ENCODE results near the gene GET4. TPM values are rescaled to one million over a fixed set of nuclear protein-coding genes. Genes with fewer than 3 reads are reported as not detected.

Gene GET4
- total and polyA plus RNA-seq, 2 of the 13 experiments (the other 11 are each of a cell fraction or from before 2014, with no cell fraction given): 28.2 to 35.2 TPM

GRCh38 chr7:892648-893593 lies 16.6 kb downstream of the GET4 start (continued):
- no peak for TF ChIP-seq ZNF280D (CRISPR knock-in tag; IDR thresholded peaks at IDR 0.05)
- TF ChIP-seq TAF15 (IDR thresholded peaks at IDR 0.05; ENCODE audit: low read depth, low read length, poor library complexity, severe bottlenecking): no peak
- no peak for TF ChIP-seq MATR3 (CRISPR knock-in tag; IDR thresholded peaks at IDR 0.05)
- no peak for TF ChIP-seq HNRNPK (IDR thresholded peaks at IDR 0.05; ENCODE audit: low read depth, low read length, poor library complexity, severe bottlenecking)
- TF ChIP-seq MXD3 (CRISPR knock-in tag; IDR thresholded peaks at IDR 0.05): no peak
- 0 out of 2 replicates have a peak, but pooled peaks have one; percentile 31 for TF ChIP-seq HNRNPL (IDR thresholded peaks at IDR 0.05; ENCODE audit: low read depth, low read length)
- TF ChIP-seq DMTF1 (CRISPR knock-in tag; IDR thresholded peaks at IDR 0.05): no peak
- no peak for TF ChIP-seq U2AF2 (IDR thresholded peaks at IDR 0.05; ENCODE audit: low read depth, low read length)
- no peak for TF ChIP-seq NCOA2 (CRISPR knock-in tag; IDR thresholded peaks at IDR 0.05)
- no peak for TF ChIP-seq RNF219 (CRISPR knock-in tag; IDR thresholded peaks at IDR 0.05)
- TF ChIP-seq ESRRA (CRISPR knock-in tag; IDR thresholded peaks at IDR 0.05; ENCODE audit: low read depth): no peak
- peak; percentile 35 for TF ChIP-seq ZEB1 (IDR thresholded peaks at IDR 0.05; ENCODE audit: insufficient replicate concordance, low read depth)
- 0 out of 2 replicates have a peak, but pooled peaks have one; percentile 17 for TF ChIP-seq POLR2AphosphoS5 (IDR thresholded peaks at IDR 0.05; ENCODE audit: low read depth, low read length)
- 0 out of 2 replicates have a peak, but pooled peaks have one; percentile 74 for TF ChIP-seq SNRNP70 (IDR thresholded peaks at IDR 0.05; ENCODE audit: low read depth, low read length)
- peak; percentile 66 for TF ChIP-seq HNRNPLL (IDR thresholded peaks at IDR 0.05; ENCODE audit: low read depth, low read length, poor library complexity, severe bottlenecking)
- no peak for TF ChIP-seq ZNF703 (CRISPR knock-in tag; IDR thresholded peaks at IDR 0.05; ENCODE audit: borderline replicate concordance)
- TF ChIP-seq BORCS8-MEF2B (CRISPR knock-in tag; IDR thresholded peaks at IDR 0.05): no peak

Data from HepG2 (cell line).